ENCODE data around the gene HECTD4.

GRCh38 chr12:112354399-112354798 is 27.8 kb downstream of the HECTD4 start:
- TF ChIP-seq CTCF (IDR thresholded peaks at IDR 0.05) (no peak), EZH2 (IDR thresholded peaks at IDR 0.05; ENCODE audit: borderline replicate concordance, insufficient read depth, low read depth, low read length, poor library complexity, severe bottlenecking) (no peak)

All from B cell (primary cell).